Lower leg skin (tissue), 3 donors: ENCODE measurements around the gene FSD2.

ENCODE experiments used
- POLR2A ChIP-seq, 2 donors: fragments of 450-650 bp; IDR thresholded peaks; one replicate each; pipeline ENCODE4 v1.6.1; 2016 to 2017; ENCODE audit warnings: antibody characterized with exemption in 2 of 2, mild to moderate bottlenecking in 1 of 2, moderate library complexity in 1 of 2
- TF ChIP-seq, protein P1 (sequence below), 3 donors: fragments of 450-650 bp; IDR thresholded peaks; one replicate each; pipeline ENCODE4 v1.5.1; 2016; ENCODE audit warnings: antibody characterized with exemption in 3 of 3, mild to moderate bottlenecking in 3 of 3, moderate library complexity in 2 of 3

DNA sequence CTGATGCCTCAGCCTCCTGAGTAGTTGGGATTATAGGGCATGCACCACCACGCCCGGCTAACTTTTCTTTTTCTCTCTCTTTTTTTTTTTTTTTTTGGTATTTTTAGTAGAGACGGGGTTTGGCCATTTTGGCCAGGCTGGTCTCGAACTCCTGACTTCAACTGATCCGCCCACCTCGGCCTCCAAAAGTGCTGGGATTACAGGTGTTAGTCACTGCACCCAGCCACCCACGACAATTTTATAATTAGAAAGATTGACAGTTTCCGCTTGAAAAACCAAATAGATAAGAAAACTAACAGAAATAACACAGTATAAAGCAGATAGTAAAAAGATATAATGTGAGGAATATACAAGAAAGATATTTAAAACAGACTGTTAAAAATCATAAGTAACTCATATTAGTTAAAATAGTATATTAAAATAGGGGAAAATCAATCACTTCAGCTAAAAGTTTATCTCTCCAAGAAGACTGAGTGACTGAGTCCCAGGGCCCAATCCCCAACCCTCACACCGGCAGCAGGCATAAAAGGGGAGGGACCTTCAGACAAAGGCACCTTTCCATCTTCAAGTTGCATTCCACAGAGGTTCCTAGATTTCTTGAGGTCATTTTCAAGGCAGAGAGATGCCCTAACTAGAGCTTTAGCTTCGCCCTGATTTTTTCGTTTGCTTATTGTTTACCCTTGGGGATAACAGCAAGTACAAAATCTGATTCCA is 2.2 kb upstream of the FSD2 start:
- TF ChIP-seq, protein P1, sequence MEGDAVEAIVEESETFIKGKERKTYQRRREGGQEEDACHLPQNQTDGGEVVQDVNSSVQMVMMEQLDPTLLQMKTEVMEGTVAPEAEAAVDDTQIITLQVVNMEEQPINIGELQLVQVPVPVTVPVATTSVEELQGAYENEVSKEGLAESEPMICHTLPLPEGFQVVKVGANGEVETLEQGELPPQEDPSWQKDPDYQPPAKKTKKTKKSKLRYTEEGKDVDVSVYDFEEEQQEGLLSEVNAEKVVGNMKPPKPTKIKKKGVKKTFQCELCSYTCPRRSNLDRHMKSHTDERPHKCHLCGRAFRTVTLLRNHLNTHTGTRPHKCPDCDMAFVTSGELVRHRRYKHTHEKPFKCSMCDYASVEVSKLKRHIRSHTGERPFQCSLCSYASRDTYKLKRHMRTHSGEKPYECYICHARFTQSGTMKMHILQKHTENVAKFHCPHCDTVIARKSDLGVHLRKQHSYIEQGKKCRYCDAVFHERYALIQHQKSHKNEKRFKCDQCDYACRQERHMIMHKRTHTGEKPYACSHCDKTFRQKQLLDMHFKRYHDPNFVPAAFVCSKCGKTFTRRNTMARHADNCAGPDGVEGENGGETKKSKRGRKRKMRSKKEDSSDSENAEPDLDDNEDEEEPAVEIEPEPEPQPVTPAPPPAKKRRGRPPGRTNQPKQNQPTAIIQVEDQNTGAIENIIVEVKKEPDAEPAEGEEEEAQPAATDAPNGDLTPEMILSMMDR (IDR thresholded peaks at IDR 0.05): no peak
- no peak for TF ChIP-seq POLR2A (IDR thresholded peaks at IDR 0.05)
